IMR-90 (cell line): Measurements from ENCODE around the gene CFAP206. TPM values are rescaled to one million over a fixed set of nuclear protein-coding genes. Genes with fewer than 3 reads are reported as not detected.

Experiments
- ATAC-seq: fragments of 200-7000 bp; cut with Tn5 transposase; 2 replicates; pipeline ENCODE4 v1.9.1; 2020; ENCODE audit warnings: low read depth, mild to moderate bottlenecking, moderate library complexity
- BruUV-seq: library from RNA; stranded (reverse); fragments of 400-500 nt; replicated peaks from 2 replicates; lab custom pipeline; 2021; lab: Mats Ljungman, UMichigan
- CTCF ChIA-PET: fragments of 300-600 bp; formaldehyde crosslinking; extraction: SDS; loops from one replicate; lab custom pipeline; 2021; ENCODE audit warnings: antibody characterized with exemption; lab: Yijun Ruan, JAX
- POLR2A ChIA-PET: fragments of 300-600 bp; sonication (Branson Sonifier 250); formaldehyde crosslinking; loops from one replicate; lab custom pipeline; 2022; ENCODE audit warnings: antibody characterized with exemption; ENCODE audit not compliant: unreplicated experiment; lab: Charles Lee
- DNase-seq: peaks from one replicate; pipeline ENCODE4 v3.0.0; 2013
- H2AFZ ChIP-seq: replicated peaks from 2 replicates; pipeline ENCODE3; 2013; ENCODE audit warnings: low read length, mild to moderate bottlenecking; ENCODE audit not compliant: poor library complexity
- H2AK5ac ChIP-seq: 2 replicates; pipeline ENCODE4 v1.6.1; 2013; ENCODE audit warnings: low read depth, low read length, inconsistent platforms
- H2AK9ac ChIP-seq: replicated peaks from 2 replicates; pipeline ENCODE3; 2013; ENCODE audit warnings: mild to moderate bottlenecking, low read depth, low read length, moderate library complexity; ENCODE audit not compliant: poor library complexity
- H2BK120ac ChIP-seq: 2 replicates; pipeline ENCODE4 v1.6.1; 2013; ENCODE audit warnings: low read depth, low read length, inconsistent platforms
- H2BK15ac ChIP-seq: 3 replicates; pipeline ENCODE4 v1.6.1; 2013; ENCODE audit warnings: low read depth, low read length, inconsistent platforms
- H2BK20ac ChIP-seq: 2 replicates; pipeline ENCODE4 v1.6.1; 2013; ENCODE audit warnings: low read depth, mild to moderate bottlenecking, inconsistent platforms, low read length, moderate library complexity
- H2BK5ac ChIP-seq: 2 replicates; pipeline ENCODE4 v1.6.1; 2013; ENCODE audit warnings: mild to moderate bottlenecking, low read depth, low read length, inconsistent platforms; ENCODE audit not compliant: poor library complexity, severe bottlenecking
- H3K14ac ChIP-seq: replicated peaks from 2 replicates; pipeline ENCODE4 v1.6.1; 2013; ENCODE audit warnings: low read depth, low read length, inconsistent platforms
- H3K18ac ChIP-seq: 2 replicates; pipeline ENCODE4 v1.6.1; 2013; ENCODE audit warnings: low read depth, low read length, control low read depth
- H3K23ac ChIP-seq: 2 replicates; pipeline ENCODE4 v1.6.1; 2013; ENCODE audit warnings: low read depth, low read length, inconsistent platforms
- H3K27ac ChIP-seq: 2 replicates; pipeline ENCODE4 v1.5.1; 2013; ENCODE audit warnings: mild to moderate bottlenecking, control low read depth, low read length; ENCODE audit not compliant: insufficient read depth
- H3K27me3 ChIP-seq: 2 replicates; pipeline ENCODE4 v1.6.1; 2013; ENCODE audit warnings: low read length; ENCODE audit not compliant: control insufficient read depth, insufficient read depth
- H3K36me3 ChIP-seq: 2 replicates; pipeline ENCODE4 v1.6.1; 2013; ENCODE audit warnings: low read length, mixed read lengths; ENCODE audit not compliant: control insufficient read depth, insufficient read depth
- H3K4ac ChIP-seq: 2 replicates; pipeline ENCODE4 v1.6.1; 2013; ENCODE audit warnings: low read depth, low read length, inconsistent platforms
- H3K4me1 ChIP-seq: 2 replicates; pipeline ENCODE4 v1.6.1; 2013; ENCODE audit warnings: low read length, mixed read lengths; ENCODE audit not compliant: control insufficient read depth, insufficient read depth
- H3K4me2 ChIP-seq: 2 replicates; pipeline ENCODE4 v1.6.1; 2013; ENCODE audit warnings: low read depth, mild to moderate bottlenecking, control low read depth, low read length, moderate library complexity
- H3K4me3 ChIP-seq: 2 replicates; pipeline ENCODE4 v1.5.1; 2013; ENCODE audit warnings: low read depth, mild to moderate bottlenecking, control low read depth, low read length, moderate library complexity; ENCODE audit not compliant: insufficient read depth
- H3K56ac ChIP-seq: 2 replicates; pipeline ENCODE4 v1.6.1; 2013; ENCODE audit warnings: low read length, inconsistent platforms; ENCODE audit not compliant: insufficient read depth; ENCODE audit errors: extremely low read depth
- H3K79me1 ChIP-seq, 2 experiments: 2 replicates each; pipeline ENCODE4 v1.6.1; 2013; ENCODE audit warnings: low read length in 2 of 2, inconsistent platforms in 1 of 2, low read depth in 1 of 2
- H3K9ac ChIP-seq: 2 replicates; pipeline ENCODE4 v1.6.1; 2013; ENCODE audit warnings: low read depth, low read length, control low read depth
- H3K9me1 ChIP-seq: 2 replicates; pipeline ENCODE4 v1.6.1; 2013; ENCODE audit warnings: low read length, inconsistent platforms; ENCODE audit not compliant: insufficient read depth
- H3K9me3 ChIP-seq: 2 replicates; pipeline ENCODE4 v1.6.1; 2013; ENCODE audit warnings: low read length; ENCODE audit not compliant: control insufficient read depth, insufficient read depth
- H4K20me1 ChIP-seq: 2 replicates; pipeline ENCODE4 v1.6.1; 2013; ENCODE audit warnings: low read length, inconsistent platforms; ENCODE audit not compliant: insufficient read depth
- H4K5ac ChIP-seq: 2 replicates; pipeline ENCODE4 v1.6.1; 2013; ENCODE audit warnings: mild to moderate bottlenecking, low read depth, low read length, control low read depth
- H4K8ac ChIP-seq, 2 experiments: 2 replicates each; pipeline ENCODE4 v1.6.1; 2013; ENCODE audit warnings: low read depth in 2 of 2, low read length in 2 of 2, control low read depth in 1 of 2, inconsistent platforms in 1 of 2
- H4K91ac ChIP-seq: 2 replicates; pipeline ENCODE4 v1.6.1; 2013; ENCODE audit warnings: low read depth, low read length, inconsistent platforms; ENCODE audit not compliant: insufficient read depth
- CEBPB ChIP-seq: IDR thresholded peaks from 2 replicates; pipeline ENCODE4 v1.6.1; 2012; ENCODE audit warnings: low read depth, low read length, improper control_type of control experiment
- FOS ChIP-seq: fragments of 150-350 bp; IDR thresholded peaks from 2 replicates; pipeline ENCODE4 v1.6.1; 2016; ENCODE audit warnings: low read depth, low read length
- NFE2L2 ChIP-seq: fragments of 150-350 bp; IDR thresholded peaks from 2 replicates; pipeline ENCODE4 v1.6.1; 2016; ENCODE audit warnings: low read depth, mild to moderate bottlenecking, low read length
- WGBS, 2 experiments: methylation state at CpG; one replicate each; pipeline versions ENCODE4 v1.1.5 to v1.1.7; 2013; ENCODE audit warnings: missing lambda C conversion rate in 2 of 2; ENCODE audit not compliant: insufficient read length in 1 of 2; ENCODE audit errors: extremely low coverage in 2 of 2; 5-methylcytosine and 5-hydroxymethylcytosine counted together
- dilution Hi-C: fragments of 300-500 bp; cut with HindIII; formaldehyde crosslinking; loops from one replicate; pipeline ENCODE4 v1.14.3; 2018; ENCODE audit warnings: low sequenced_read_pairs; ENCODE audit not compliant: unreplicated experiment
- in situ Hi-C: fragments of 300-500 bp; cut with MboI; formaldehyde crosslinking; loops from 3 replicates; pipeline ENCODE4 v1.14.3; 2019; ENCODE audit warnings: low sequenced_read_pairs, inconsistent platforms, mixed read lengths
- intact Hi-C: fragments of 100-400 bp; cut with micrococcal nuclease; formaldehyde crosslinking; loops from 2 replicates; pipeline ENCODE4 v1.10.0; 2022
- polyA plus RNA-seq, 3 experiments: library from polyadenylated mRNA; depleted of rRNA; stranded (reverse); fragments of >200 nt; gene quantifications; 2 replicates each; pipeline ENCODE4 v1.2.3, GENCODE V29; 2012; ENCODE audit warnings: low replicate concordance in 1 of 3
- total RNA-seq: library from RNA; depleted of rRNA; stranded (reverse); fragments of >200 nt; gene quantifications from 2 replicates; pipeline ENCODE4 v1.2.3, GENCODE V29; 2012

CFAP206 gene
- total and polyA plus RNA-seq, 2 of the 4 experiments (the other 2 are of a cell fraction), result under 0.01 to 0.09 TPM

GRCh38 chr6:87473419-87473903, 65.7 kb downstream of the CFAP206 start:
- ChIA-PET CTCF (interaction anchor here (1.4 kb wide), 1 partner anchor 9 kb away, joined by 3 read pairs; no protein-coding TSS in a partner anchor), POLR2A (no interaction called here)
- Histone ChIP-seq H3K9me1 (peaks cover 2% of the 10 kb centered on the region; the same call in 1 of the 2 replicates), H3K4me1 (peaks cover 2% of the 10 kb centered on the region; the same call in 1 of the 2 replicates), H3K18ac (peak overlapping the region; percentile 1; the same call in 1 of the 2 replicates), H3K4me3 (peak overlapping the region; percentile 78), H3K23ac (peak overlapping the region; percentile 96), H2AFZ (peak overlapping the region; percentile 99), H4K20me1 (no peaks in the 10 kb centered on the region; the same call in 1 of the 2 replicates), H4K8ac (peak overlapping the region; percentile 1 to 78; a peak in 3 of 4 replicates), H2BK15ac (no peak overlapping the region; the same call in 2 of the 3 replicates), H3K27me3 (no peaks in the 10 kb centered on the region), H3K14ac (peak overlapping the region; percentile 72), H2BK120ac (peak overlapping the region; percentile 47; the same call in 1 of the 2 replicates), H4K91ac (peak overlapping the region; percentile 19; the same call in 1 of the 2 replicates), H2BK20ac (no peak overlapping the region), H3K56ac (peak overlapping the region; percentile 43; the same call in 1 of the 2 replicates), H3K9me3 (no peaks in the 10 kb centered on the region), H2BK5ac (peak overlapping the region; percentile 55), H3K4ac (peak overlapping the region; percentile 71), H3K27ac (peak overlapping the region; percentile 55), H4K5ac (0 out of 2 replicates have a peak overlapping the region, but pooled peaks have one; percentile 33), H3K79me1 (peaks cover 13 to 31% of the 10 kb centered on the region in 2 experiments), H2AK9ac (peak overlapping the region; percentile 92), H3K36me3 (peaks cover 4% of the 10 kb centered on the region), H2AK5ac (peak overlapping the region; percentile 63), H3K4me2 (peak overlapping the region; percentile 90), H3K9ac (peak overlapping the region; percentile 51)
- in situ Hi-C loops, result no loop called here
- BruUV-seq, result no TSS peak
- ATAC-seq (peak; percentile 22), DNase-seq (peak; percentile 44)
- TF ChIP-seq FOS, result no peak
- TF ChIP-seq NFE2L2, result no peak
- peak; percentile 91 for TF ChIP-seq CEBPB
- dilution Hi-C loops, result no loop called here
- intact Hi-C loops, result loop anchor here (2.0 to 10.0 kb wide), 4 partner anchors 66 to 471 kb away; partner anchors contain the start of genes CFAP206, RARS2 and ZNF292
- no CpG with 5 or more reads among the region's 15 CpGs for WGBS, 2 experiments
